Measurements from ENCODE around the gene EFCAB8.

The EFCAB8 gene

DNA sequence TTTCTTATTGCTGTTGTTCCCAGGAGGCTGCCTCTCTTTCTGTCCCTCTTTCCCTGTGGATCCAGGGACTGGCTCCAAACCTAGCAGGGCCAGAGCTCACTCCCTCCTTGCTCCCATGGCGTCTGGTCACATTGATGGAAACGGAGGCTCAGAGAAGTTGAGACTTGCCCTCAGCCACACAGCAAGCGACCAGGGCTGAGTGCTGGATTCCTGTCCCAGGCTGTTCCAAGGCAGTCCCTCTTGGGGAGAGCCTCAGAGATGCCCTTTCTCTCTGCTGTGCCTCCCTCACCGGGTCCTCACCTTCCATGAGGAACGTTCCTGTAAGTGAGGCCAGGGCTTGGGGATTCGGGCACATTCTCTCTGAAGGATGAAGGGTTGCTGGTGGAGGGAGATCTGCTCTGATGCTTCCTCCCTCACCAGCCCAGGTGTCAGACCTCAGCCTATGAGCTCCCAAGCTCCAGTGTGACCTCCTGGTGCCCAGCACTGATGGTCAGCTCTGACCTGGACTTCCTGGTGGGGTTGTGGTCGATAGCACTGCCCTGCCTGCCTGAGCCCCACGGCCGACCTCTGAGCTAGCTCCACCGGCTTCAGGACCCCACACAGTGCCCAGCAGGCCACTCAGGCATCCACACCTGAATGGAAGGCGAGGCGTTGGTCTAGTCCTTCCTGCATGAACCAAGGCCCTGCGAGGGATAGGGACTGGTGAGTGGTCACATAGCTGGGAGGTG, 118.7 kb downstream of the EFCAB8 start:
- TF ChIP-seq GATA1 (IDR thresholded peaks at IDR 0.05; ENCODE audit: low read depth, low read length), result no peak
- no peak for TF ChIP-seq POLR2A (IDR thresholded peaks at IDR 0.05; ENCODE audit: low read length)

DNA sequence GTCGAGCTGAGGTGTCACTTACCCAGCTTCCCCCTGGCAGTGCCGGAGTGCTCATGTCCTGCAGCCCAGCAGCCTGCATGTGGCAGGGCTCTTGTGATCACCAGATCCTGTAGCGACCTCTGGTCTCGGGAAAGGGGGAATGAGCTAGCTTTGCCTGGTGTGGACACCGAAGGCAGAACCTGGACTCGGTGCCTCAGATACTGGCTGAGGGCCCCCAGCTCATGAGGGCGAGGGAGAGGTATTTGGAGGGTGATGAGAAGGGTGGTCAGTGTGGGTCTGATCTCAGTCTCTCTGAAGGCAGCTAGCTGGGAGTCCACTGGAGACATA, 119.2 kb downstream of the EFCAB8 start:
- TF ChIP-seq POLR2A (IDR thresholded peaks at IDR 0.05; ENCODE audit: low read length) (no peak), GATA1 (IDR thresholded peaks at IDR 0.05; ENCODE audit: low read depth, low read length) (no peak)
- no peak for DNase-seq

More for the DNA sequence above, 118.7 kb downstream of the EFCAB8 start:
- DNase-seq, result no peak

DNA sequence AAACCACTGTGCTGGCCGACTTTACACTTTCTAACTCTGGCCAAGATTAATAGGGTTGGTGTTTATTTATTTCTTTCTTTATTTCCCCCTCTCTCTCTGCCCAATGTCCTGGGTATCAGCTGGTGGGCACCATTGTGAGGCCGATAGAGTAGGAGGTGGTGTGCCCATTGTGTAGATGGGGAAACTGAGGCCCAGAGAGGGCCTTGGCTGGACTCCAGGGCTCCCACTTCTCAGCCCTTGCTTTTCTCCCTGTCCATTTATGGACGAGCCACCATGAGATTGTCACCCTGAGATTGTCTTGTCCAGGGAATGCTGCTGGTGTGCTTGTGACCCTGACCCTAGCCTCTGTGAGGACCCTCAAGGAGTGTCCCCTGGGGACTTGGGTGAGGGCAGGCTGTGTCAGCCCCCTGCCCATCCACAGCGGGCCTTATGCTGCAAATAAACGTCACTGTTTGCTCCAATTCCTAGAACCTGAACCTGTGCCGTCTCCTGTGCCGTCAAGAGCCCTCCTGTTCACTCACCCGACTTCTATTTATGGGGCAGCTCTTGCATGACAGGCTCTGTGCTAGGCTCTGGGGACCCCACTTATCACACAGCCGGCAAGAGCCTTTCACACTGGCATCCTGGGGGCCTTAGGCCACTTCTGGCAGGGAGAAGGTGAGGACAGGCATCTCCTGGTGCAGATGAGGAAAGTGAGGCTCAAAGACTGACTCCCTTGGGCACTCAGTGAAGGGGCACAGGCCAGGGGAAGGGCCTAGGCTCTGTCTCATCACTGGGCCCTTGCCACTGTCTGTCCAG, 120.7 kb downstream of the EFCAB8 start:
- TF ChIP-seq GATA1 (IDR thresholded peaks at IDR 0.05; ENCODE audit: low read depth, low read length) (no peak), POLR2A (IDR thresholded peaks at IDR 0.05; ENCODE audit: low read length) (no peak)
- DNase-seq, result no peak

DNA sequence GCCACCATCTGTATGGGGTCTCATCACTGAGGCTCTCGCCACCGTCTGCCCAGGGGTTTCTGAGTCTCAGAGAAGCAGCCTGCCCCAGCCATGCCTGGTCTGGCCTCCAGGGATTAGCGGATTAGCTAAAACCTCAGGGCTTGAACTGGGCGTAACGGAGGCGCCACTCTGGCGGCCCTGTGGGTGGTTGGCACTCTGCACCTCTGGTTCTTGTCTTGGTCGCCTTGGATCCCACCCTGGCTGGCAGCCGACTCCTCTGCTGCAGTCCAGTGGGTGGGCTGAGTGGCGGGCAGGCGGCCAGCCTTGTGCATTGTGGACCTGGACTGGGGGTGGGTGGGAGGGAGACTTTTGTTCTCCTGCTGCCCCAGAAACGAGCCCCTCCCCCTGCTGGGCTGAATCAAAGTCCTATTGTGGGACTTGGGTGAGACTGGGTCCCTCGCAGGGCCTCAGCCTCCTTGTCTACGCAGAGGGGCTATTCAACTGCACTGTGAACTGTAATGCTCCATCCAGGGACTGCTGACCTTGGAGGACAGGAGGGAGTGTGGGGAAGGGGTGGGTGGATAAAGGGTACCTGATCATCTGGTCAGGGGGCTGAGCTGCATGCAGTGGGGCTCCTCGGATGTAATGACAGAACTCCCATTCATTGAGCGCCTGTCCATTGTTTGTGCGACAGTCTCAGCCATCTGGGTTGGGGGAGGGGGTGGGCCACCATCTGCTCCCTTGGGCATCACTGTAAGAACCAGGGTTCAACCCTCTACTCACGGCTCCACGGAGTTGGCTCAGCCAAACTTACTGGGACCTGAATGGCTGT, 121.6 kb downstream of the EFCAB8 start:
- TF ChIP-seq GATA1 (IDR thresholded peaks at IDR 0.05; ENCODE audit: low read depth, low read length) (no peak), POLR2A (IDR thresholded peaks at IDR 0.05; ENCODE audit: low read length) (no peak)
- DNase-seq, result no peak

DNA sequence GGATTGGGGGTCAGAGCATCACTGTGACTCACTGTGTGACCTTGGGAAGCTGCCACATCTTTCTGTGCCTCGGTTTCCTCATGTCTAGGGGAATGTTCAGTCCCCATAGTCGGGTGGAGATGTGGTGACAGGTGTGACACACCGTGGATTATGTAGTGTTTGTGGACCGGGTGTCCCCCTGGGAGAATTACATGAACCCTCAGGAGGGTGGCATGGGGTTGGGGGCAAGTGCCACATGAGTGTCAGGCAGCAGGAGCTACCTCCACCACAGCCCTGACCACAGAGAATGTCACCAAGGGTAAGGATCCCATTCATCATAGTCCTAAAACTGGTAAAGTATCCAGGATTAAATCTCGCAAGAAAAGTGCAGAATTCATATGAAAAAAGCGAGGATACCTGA, 122.3 kb downstream of the EFCAB8 start:
- no peak for DNase-seq
- TF ChIP-seq GATA1 (IDR thresholded peaks at IDR 0.05; ENCODE audit: low read depth, low read length) (no peak), POLR2A (IDR thresholded peaks at IDR 0.05; ENCODE audit: low read length) (no peak)

DNA sequence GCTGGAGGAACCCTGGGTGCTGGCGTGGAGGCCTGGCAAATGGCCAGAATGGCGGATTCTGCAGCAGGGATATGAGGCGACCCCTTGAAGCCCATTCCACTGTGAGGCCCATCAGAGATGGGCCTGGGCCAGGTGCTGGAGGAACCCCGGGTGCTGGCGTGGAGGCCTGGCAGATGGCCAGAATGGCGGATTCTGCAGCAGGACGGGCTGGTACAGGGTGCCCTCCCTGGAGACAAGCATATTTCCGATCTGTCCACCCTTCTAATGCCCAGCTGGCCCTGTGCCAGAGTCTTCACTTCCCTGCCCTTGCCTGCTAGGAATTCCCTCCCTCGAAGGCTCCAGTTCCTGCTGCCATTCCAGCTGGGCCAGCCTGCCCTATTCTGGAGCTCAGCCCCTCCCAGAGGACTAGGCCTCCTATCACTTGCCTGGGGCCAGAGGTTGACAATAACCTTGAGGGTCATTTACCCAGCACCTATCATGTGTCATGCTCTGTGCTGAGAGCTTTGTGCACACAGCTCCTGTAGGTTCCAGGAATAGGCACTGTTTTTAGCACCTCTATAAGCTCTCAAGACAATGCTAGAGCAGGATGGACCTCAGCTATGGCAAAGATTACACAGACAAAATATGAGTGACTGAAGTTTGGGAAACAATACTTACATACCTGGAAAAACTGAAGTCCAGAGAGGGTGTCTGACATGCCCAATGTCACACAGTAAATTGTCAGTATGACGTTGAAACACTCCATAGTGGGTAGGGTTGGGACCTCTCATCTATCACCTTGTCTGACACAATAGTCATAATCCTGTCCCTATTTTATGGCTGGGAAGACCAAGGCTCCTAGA, 124.1 kb downstream of the EFCAB8 start:
- DNase-seq, result no peak
- TF ChIP-seq POLR2A (IDR thresholded peaks at IDR 0.05; ENCODE audit: low read length) (no peak), GATA1 (IDR thresholded peaks at IDR 0.05; ENCODE audit: low read depth, low read length) (no peak)

DNA sequence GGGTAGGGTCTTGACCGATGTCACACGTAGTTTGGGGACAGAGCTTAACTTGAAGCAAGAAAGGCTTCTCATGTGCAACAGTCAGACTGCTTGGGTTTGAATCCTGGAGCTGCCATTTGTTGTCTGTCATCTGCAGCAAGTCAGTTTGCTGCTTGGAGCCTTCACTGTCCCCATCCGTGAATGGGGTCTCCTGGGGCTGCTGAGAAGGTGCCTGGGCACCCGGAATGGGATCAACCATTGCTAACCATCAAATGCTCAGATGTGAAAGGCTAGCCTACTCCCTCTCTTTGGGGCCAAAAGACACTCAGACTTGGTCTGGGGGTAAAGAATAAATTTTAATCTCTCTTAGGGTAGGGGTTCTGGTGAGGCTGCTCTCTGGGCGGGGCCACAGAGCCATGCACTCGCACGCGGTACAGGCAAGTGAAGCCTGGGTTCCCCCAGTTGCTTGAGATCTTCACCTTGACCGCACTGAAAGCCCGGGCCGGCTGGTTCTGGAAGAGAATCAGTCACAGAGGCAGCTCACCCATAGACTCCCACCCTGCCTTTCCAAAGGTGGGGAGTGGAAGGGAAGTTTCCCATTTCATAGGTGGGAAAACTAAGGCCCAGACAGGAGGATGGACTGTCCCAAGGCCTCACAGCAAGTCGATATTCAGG, 124.9 kb downstream of the EFCAB8 start:
- TF ChIP-seq POLR2A (IDR thresholded peaks at IDR 0.05; ENCODE audit: low read length), result no peak
- TF ChIP-seq GATA1 (IDR thresholded peaks at IDR 0.05; ENCODE audit: low read depth, low read length), result no peak

DNA sequence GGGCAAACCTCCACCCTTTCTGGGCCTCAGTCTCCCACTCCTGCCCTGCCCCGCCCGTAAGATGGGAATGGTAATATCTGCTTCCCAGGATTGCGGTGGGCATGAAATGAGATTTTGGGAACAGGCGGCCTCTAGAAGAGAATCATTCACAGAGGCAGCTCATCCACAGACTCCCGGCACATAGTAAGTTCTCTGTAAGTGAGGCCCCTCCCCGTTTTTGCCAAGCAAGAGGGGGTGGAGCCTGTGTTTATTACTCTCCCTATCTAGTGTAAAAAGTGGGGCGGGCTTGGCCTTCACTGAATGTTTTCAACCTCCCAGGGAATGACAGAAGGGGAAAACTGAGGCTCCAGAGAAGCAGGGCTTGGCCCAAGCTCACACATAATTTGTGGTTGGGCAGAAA, 125.5 kb downstream of the EFCAB8 start:
- no peak for DNase-seq
- TF ChIP-seq GATA1 (IDR thresholded peaks at IDR 0.05; ENCODE audit: low read depth, low read length) (no peak), POLR2A (IDR thresholded peaks at IDR 0.05; ENCODE audit: low read length) (no peak)

More for the DNA sequence above, 124.9 kb downstream of the EFCAB8 start:
- no peak for DNase-seq

DNA sequence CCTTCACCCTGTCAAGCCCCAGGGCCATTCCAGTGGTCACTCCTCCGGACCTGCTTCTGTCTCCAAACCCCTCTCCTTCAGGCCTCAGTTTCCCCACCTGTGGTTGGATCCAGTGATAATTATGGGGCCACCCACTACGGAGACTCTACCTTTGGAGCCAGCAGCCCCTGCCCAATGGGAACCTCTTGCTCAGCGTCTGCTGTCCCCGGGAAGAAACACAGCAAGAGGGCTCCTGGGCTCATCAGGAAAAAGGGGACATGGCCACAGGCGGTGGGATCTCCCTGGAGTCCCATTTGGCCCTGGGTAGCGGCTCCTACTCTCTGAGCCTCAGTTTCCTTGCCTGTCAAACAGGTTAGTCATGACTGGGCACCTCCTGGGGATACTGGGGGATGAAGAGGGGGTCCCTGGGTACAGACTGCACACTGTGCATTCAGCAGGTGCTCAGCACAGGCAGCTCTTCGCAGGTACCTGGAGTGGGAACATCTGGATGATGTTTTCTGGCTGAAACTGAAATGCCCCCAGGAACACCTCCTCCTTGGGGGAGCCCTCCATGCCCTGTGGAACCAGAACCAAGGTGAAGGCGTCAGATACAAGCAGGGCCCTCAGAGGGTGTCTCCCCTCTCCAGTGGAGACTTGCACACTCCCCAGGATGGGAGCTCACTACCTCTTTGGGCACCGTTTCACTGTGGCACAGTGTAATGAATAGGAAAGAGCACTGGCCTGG, 126.1 kb downstream of the EFCAB8 start:
- no peak for TF ChIP-seq POLR2A (IDR thresholded peaks at IDR 0.05; ENCODE audit: low read length)
- no peak for DNase-seq

DNA sequence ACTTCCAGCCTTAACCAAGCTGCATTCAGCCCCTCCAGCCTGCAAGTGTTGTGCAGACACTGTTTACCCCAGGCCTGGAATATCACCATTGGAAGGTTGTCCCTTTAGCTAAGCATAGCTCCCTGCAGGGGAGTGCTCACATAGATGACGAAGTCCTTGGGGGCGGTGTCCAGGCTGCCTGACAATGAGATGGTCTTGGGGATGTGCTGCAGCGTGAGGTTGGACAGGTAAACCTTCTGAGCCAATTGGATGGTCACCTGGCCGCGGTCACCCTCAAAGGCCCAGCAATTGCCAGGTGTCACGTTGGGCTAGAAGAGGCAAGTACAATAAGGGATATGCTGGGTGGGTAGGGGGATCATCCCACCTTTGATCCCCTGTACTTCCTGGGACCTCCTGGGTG, 126.9 kb downstream of the EFCAB8 start:
- DNase-seq, result no peak
- TF ChIP-seq GATA1 (IDR thresholded peaks at IDR 0.05; ENCODE audit: low read depth, low read length) (no peak), POLR2A (IDR thresholded peaks at IDR 0.05; ENCODE audit: low read length) (no peak)

DNA sequence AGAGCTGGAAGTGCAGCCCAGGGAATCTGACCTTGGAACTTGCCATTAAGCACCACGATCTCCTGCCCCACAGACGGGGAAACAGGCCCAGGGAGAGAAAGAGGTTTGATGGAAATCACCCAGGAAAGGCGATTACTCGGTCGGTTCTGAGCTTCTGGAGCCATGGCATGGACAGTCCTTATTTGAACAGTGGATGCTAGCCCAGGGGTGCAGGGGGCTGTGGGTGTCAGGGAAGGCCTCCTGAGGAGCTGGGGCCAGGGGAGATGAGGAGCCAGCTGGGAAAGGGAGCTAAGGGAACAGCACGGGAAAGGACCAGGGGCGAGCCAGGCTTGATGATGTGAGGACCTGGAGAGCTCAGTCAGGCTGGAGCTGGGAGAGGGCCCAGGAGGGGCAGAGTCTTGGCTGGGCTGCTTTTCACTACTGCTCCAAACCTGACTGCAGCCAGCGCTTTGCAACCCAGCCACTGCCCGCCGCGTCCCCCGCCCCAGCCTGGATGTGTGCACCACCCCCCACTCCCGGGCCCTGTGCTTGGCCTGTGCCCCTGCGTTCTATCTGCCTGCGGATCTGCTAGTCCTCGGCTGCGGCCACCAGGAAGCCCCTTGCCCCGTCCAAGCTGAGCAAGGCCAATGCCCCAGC, 127.7 kb downstream of the EFCAB8 start:
- DNase-seq, result no peak
- TF ChIP-seq GATA1 (IDR thresholded peaks at IDR 0.05; ENCODE audit: low read depth, low read length) (no peak), POLR2A (IDR thresholded peaks at IDR 0.05; ENCODE audit: low read length) (no peak)

Data from erythroblast (primary cell).